B cell (primary cell): ENCODE results near the gene GRPR.

Experiments used
- CTCF ChIP-seq: fragments of 200-600 bp; IDR thresholded peaks from one replicate; pipeline ENCODE4 v1.8.0; 2022; ENCODE audit warnings: antibody characterized with exemption, mild to moderate bottlenecking
- EZH2 ChIP-seq: IDR thresholded peaks from 2 replicates; pipeline ENCODE4 v1.6.1; 2012; ENCODE audit warnings: borderline replicate concordance, low read depth, mild to moderate bottlenecking, moderate library complexity, low read length; ENCODE audit not compliant: insufficient read depth, poor library complexity, severe bottlenecking

- TF ChIP-seq CTCF (no peak), EZH2 (no peak)
Observed at GRCh38 chrX:16172391-16172790, 49.0 kb downstream of the GRPR start.
